Loucy (cell line): Measurements from ENCODE around the gene DENND6B.

Experiments
- CTCF ChIP-seq: fragments of 200-600 bp; sonication (generic); conservative IDR thresholded peaks from 2 replicates; pipeline ENCODE4 v1.5.1; 2014; ENCODE audit warnings: mild to moderate bottlenecking, antibody characterized with exemption, low read length
- EZH2phosphoT487 ChIP-seq: fragments of 200-600 bp; IDR thresholded peaks from 2 replicates; pipeline ENCODE4 v1.6.1; 2018; ENCODE audit warnings: antibody characterized with exemption, mild to moderate bottlenecking, moderate library complexity, borderline replicate concordance

- no peak for TF ChIP-seq CTCF
- TF ChIP-seq EZH2phosphoT487 = no peak
These were observed 16.6 kb downstream of the DENND6B start for GRCh38 chr22:50310031-50310722.
